ENCODE measurements around the gene TUT1.

DNA sequence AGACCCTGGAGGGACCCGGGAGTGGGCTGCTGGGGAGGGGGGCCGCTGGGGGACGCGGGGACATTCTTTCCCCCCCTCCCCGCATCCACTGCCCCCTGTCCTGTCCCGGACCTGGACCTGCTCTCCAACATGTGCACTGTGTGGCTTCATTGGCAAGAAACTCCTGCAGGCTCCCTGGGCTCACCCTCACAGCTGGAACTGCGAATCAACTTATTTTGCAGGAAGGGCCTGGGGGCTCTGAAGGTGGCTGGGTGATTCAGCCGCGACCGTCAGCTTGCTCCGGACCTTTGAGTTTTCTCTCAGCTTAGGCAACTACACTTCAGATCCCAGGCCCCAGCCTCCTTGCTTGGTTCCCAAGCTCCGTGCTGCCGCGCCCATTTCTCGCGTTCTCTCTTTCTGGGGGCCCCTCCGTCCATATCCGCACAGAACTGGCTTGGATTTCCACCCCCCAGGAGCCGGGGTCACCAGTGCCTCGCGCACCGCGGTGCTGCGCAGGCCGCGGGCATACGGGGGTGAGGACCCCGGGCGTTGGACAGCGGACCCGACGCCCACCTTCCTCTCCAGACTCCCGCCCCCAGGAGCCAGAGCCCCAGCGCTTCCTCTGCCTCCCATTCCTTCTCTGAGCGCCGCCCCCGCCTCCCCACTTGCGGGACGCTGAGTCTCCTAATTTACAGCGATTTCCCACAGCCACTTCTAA, 44.2 kb downstream of the TUT1 start:
- no peak for TF ChIP-seq GATA3 (IDR thresholded peaks at IDR 0.05; ENCODE audit: low read depth, low read length)
- TF ChIP-seq GATA2 (IDR thresholded peaks at IDR 0.05; ENCODE audit: low read depth, low read length), result no peak

All from SH-SY5Y (cell line).